A673 (cell line): ENCODE results near the gene NCOA3. TPM values are rescaled to one million over a fixed set of nuclear protein-coding genes. Genes with fewer than 3 reads are reported as not detected.

Source experiments
- BruUV-seq: library from RNA; stranded (reverse); fragments of 400-500 nt; replicated peaks from 2 replicates; lab custom pipeline; 2021; lab: Mats Ljungman, UMichigan
- CTCF ChIA-PET: fragments of 300-600 bp; sonication (Branson Sonifier 250); formaldehyde crosslinking; loops from one replicate; lab custom pipeline; 2022; ENCODE audit warnings: antibody characterized with exemption; lab: Charles Lee
- POLR2A ChIA-PET: fragments of 300-600 bp; sonication (Branson Sonifier 250); formaldehyde crosslinking; loops from one replicate; lab custom pipeline; 2022; ENCODE audit warnings: antibody characterized with exemption; ENCODE audit not compliant: low non-redundant PET; lab: Charles Lee
- DNase-seq: peaks from one replicate; pipeline ENCODE4 v3.0.0-alpha.2; 2015; ENCODE audit warnings: low spot score
- H3K27ac ChIP-seq: fragments of 200-600 bp; sonication (generic); 2 replicates; pipeline ENCODE4 v1.5.1; 2016; ENCODE audit warnings: mixed run types, low read depth, mild to moderate bottlenecking, mixed read lengths, antibody characterized with exemption, low read length; ENCODE audit not compliant: poor library complexity, severe bottlenecking
- H3K27me3 ChIP-seq: fragments of 200-600 bp; sonication (generic); replicated peaks from 2 replicates; pipeline ENCODE4 v1.6.1; 2017; ENCODE audit warnings: mixed run types, low read depth, mild to moderate bottlenecking, mixed read lengths, antibody characterized with exemption, low read length; ENCODE audit not compliant: insufficient read depth, poor library complexity
- H3K36me3 ChIP-seq: fragments of 200-600 bp; sonication (generic); 2 replicates; pipeline ENCODE4 v1.6.1; 2016; ENCODE audit warnings: mixed run types, mild to moderate bottlenecking, mixed read lengths, antibody characterized with exemption, low read length; ENCODE audit not compliant: insufficient read depth, poor library complexity, severe bottlenecking
- H3K4me1 ChIP-seq: fragments of 200-600 bp; sonication (generic); 2 replicates; pipeline ENCODE4 v1.6.1; 2017; ENCODE audit warnings: mixed run types, mild to moderate bottlenecking, mixed read lengths, antibody characterized with exemption, low read length; ENCODE audit not compliant: insufficient read depth, poor library complexity, severe bottlenecking
- H3K4me3 ChIP-seq: fragments of 200-600 bp; sonication (generic); 2 replicates; pipeline ENCODE4 v1.5.1; 2016; ENCODE audit warnings: low read depth, mixed run types, mild to moderate bottlenecking, mixed read lengths, low read length; ENCODE audit not compliant: poor library complexity, severe bottlenecking
- H3K9me3 ChIP-seq: fragments of 200-600 bp; sonication (generic); 2 replicates; pipeline ENCODE4 v1.6.1; 2016; ENCODE audit warnings: mixed run types, low read depth, mild to moderate bottlenecking, mixed read lengths, antibody characterized with exemption, low read length; ENCODE audit not compliant: poor library complexity, severe bottlenecking
- CTCF ChIP-seq: fragments of 300-800, 200-600 bp; sonication (generic); conservative IDR thresholded peaks from 2 replicates; pipeline ENCODE4 v1.5.1; 2017; ENCODE audit warnings: low read depth, mild to moderate bottlenecking, antibody characterized with exemption, low read length, moderate library complexity, mixed read lengths
- EZH2 ChIP-seq: fragments of 200-600 bp; sonication (generic); IDR thresholded peaks from 2 replicates; pipeline ENCODE4 v1.6.1; 2017; ENCODE audit warnings: borderline replicate concordance, low read depth, mild to moderate bottlenecking, mixed read lengths, antibody characterized with exemption, low read length; ENCODE audit not compliant: poor library complexity, severe bottlenecking
- intact Hi-C: fragments of 100-400 bp; cut with micrococcal nuclease; formaldehyde crosslinking; loops from one replicate; pipeline ENCODE4 v1.10.0; 2022; ENCODE audit not compliant: unreplicated experiment
- total RNA-seq: library from RNA; stranded (reverse); gene quantifications from 2 replicates; pipeline ENCODE4 v1.2.3, GENCODE V29; 2021

Gene NCOA3
- total RNA-seq, 1 experiment from 2014 or later = 26.8 TPM

- CTCF ChIA-PET = no interaction called here
- TF ChIP-seq CTCF (no peak), EZH2 (no peak)
- Histone ChIP-seq H3K36me3 (no peaks in the 10 kb centered on the region), H3K27me3 (no peaks in the 10 kb centered on the region), H3K9me3 (no peaks in the 10 kb centered on the region), H3K27ac (no peak overlapping the region), H3K4me3 (no peak overlapping the region), H3K4me1 (peaks cover 6% of the 10 kb centered on the region)
- POLR2A ChIA-PET = no interaction called here
- DNase-seq = no peak
- intact Hi-C loops = no loop called here
- BruUV-seq = no TSS peak
These were observed 47.2 kb upstream of the NCOA3 start for GRCh38 chr20:47454298-47455132.

DNA sequence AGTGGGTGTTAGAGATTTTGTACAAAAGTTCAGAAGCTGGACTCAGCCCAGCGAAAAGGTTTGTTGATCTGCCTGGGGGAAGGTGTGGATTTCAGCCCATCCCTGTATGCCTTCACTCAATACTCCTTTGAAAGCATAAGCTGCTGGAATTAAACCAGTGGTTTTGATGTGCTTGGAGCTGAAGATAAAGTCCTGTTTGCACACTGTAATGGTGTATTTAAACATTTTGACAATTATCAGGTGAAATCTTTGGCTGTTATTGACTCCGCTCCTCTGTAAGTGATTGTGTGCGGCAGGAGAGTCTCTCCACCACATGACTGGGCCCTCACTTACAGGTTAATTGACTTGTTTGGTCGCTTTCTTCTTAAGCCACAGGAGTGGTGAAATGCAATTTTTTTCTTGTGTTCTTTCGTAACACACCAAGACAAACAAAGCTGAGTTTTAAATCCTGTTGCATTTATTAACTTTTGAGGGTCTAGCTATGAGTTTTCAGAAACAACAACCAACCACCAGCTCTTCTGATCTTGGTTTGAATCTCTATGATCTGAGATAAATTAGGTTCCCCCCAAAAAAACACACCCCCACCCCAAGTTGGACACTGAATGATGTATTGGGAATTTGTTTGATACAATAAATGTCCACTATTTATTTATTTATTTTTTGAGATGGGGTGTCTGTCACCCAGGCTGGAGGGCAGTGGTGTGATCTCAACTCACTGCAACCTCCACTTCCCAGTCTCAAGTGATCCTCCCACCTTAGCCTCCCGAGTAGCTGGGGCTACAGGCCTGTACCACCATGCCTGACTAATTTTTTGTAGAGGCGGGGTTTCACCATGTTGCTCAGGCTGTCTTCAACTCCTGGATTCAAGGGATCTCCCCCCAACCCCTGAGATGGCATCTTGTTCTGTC is 46.3 kb upstream of the NCOA3 start:
- ChIA-PET CTCF (no interaction called here), POLR2A (interaction anchor here (0.6 kb wide), 1 partner anchor 270 kb away, joined by 3 read pairs; no protein-coding TSS in a partner anchor)
- Histone ChIP-seq H3K9me3 (no peaks in the 10 kb centered on the region), H3K27me3 (no peaks in the 10 kb centered on the region), H3K27ac (no peak overlapping the region), H3K4me1 (peaks cover 6% of the 10 kb centered on the region), H3K4me3 (no peak overlapping the region), H3K36me3 (no peaks in the 10 kb centered on the region)
- no TSS peak for BruUV-seq
- intact Hi-C loops = no loop called here
- no peak for DNase-seq
- no peak for TF ChIP-seq CTCF
- TF ChIP-seq EZH2 = no peak

- TF ChIP-seq EZH2 = no peak
- no peak for TF ChIP-seq CTCF
- Histone ChIP-seq H3K4me1 (peaks cover 6% of the 10 kb centered on the region), H3K27me3 (no peaks in the 10 kb centered on the region), H3K27ac (no peak overlapping the region), H3K36me3 (no peaks in the 10 kb centered on the region), H3K4me3 (no peak overlapping the region), H3K9me3 (no peaks in the 10 kb centered on the region)
- intact Hi-C loops = no loop called here
- ChIA-PET POLR2A (interaction anchor here (0.6 kb wide), 1 partner anchor 271 kb away, joined by 3 read pairs; no protein-coding TSS in a partner anchor), CTCF (no interaction called here)
- no TSS peak for BruUV-seq
- no peak for DNase-seq
These were observed 45.6 kb upstream of the NCOA3 start for GRCh38 chr20:47456041-47456537.
